Head of caudate nucleus (tissue), 42 donors: ENCODE data around the gene SLC15A5.

ENCODE experiments used
- DNase-seq, 42 donors: peaks; one replicate each; pipeline versions ENCODE4 v3.0.0 to v3.0.0-alpha.2; 2020 to 2021; ENCODE audit warnings: mixed read lengths in 7 of 42
- intact Hi-C: fragments of 100-400 bp; cut with DNase I; formaldehyde crosslinking; loops from one replicate; pipeline ENCODE4 v1.15.0; 2022

Gene SLC15A5, protein sequence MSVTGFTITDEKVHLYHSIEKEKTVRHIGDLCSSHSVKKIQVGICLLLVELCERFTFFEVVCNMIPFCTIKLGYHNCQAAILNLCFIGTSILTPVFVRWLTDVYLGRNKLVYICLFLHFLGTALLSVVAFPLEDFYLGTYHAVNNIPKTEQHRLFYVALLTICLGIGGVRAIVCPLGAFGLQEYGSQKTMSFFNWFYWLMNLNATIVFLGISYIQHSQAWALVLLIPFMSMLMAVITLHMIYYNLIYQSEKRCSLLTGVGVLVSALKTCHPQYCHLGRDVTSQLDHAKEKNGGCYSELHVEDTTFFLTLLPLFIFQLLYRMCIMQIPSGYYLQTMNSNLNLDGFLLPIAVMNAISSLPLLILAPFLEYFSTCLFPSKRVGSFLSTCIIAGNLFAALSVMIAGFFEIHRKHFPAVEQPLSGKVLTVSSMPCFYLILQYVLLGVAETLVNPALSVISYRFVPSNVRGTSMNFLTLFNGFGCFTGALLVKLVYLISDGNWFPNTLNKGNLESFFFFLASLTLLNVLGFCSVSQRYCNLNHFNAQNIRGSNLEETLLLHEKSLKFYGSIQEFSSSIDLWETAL

DNA sequence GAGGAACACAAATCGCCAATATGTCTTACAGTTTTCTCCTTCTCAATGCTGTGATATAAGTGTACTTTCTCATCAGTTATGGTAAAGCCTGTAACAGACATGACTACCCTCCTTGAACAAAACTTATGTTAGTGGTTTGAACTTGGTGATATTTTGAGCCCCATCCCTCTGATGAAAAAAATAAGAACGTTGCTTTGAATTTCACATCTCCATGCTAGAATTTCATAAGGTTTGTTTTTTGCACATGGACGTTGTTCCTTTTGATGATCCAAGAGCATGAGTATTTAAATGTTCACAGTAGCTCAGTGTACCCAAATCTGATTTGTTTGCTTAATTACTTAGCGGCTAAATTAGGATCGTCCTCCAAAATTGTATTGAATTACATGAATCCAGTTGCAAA lies at the start of gene SLC15A5:
SLC15A5 (minus strand) TSS at position 101 of the 400 bp plus-strand sequence; CDS start at position 101, 0 bp downstream.
- no peak for DNase-seq
- intact Hi-C loops: no loop called here

DNA sequence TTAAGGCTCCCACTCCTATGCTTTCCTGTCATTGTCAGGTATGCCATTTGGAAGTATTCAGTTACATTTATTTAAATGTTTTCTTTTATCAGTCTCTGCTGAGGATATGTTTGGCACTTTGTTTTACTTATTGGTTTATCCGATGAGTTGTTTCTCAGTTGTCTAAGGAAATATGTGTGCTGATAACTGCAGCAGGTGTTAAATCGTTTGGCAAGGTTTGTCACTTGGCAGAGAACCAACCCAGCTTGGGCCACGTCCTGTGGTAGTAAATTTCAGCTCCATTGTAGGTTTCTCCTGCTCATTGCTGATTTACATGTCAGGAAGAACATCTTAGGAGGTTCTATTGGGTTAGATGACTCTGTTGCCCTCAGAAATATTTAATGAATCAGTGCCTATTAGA lies 47.9 kb upstream of the SLC15A5 start:
- intact Hi-C loops: no loop called here
- no peak for DNase-seq

DNA sequence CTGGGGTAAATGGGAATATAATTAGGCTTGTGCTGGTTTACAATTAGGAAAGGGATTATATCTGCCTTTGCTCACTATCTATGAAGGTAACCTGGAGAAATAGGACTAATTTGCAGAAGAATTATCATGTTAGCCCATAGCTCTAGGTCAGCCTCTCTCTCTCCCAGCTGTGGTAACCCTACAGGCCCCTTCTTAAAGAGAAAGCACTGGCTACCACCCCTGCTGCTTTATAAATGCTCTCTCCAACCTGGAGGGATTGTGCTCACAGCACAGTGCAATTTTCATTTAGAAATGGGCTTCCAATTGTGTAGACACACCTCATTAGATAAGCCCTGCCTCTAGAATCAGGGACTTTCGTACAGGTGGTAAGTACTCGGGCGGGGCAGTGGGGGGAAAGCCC lies 47.3 kb upstream of the SLC15A5 start:
- intact Hi-C loops: no loop called here
- no peak for DNase-seq

DNA sequence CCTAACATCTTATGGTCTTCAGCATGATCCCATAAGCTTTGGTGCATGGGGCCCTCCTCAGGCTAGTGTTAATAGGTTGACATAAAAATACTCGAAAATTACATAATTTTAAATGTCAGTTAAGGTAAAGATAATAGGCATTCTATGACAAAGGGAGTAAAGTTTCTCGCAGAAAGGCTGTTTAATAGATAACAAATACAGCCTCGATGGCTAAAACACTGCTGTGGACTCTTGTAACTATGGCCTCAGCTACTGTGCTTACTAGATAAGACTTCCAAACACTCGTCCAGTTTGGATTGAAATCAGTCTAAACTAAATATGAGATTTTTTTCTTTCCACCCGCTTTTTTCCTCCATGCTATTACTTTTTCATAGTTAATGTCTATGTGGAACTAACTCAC lies 46.8 kb upstream of the SLC15A5 start:
- no peak for DNase-seq
- intact Hi-C loops: no loop called here

DNA sequence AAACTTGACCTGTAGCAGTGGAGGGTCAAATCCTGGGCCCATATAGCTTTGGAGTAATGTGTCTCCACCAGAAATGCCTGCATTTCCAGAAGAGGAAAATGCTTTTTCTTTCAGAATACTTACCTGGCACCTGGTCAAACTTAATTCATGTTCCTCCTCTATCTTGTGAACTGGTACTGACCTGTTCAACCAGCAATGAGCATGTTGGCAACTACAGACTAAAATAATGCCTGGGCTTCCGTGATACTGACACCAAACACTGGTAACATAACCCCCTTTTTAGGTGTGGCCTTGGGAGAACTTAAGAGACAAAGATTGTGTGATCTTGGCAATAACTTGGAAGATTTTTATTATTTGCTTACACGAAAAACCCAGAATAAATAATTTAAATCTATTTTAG lies 46.2 kb upstream of the SLC15A5 start:
- no peak for DNase-seq
- intact Hi-C loops: no loop called here

DNA sequence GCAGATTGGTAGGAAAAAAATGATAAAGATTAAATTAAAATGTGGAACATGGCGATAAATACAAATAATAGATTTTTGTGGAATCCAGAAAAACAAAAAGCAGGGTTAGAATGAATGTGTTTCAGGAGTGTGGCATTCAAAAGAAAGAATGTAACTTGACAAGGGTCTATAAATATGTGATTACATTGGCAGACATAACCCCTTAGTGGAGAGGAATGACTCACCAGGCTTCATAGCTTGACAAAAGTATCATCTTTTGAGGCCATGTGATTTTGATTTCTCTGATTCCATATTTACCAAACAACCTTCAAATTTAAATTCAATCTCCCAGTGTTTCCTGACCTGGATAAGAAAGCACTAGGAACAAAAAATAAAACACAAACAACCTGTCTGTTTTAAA lies 45.5 kb upstream of the SLC15A5 start:
- DNase-seq: no peak
- intact Hi-C loops: no loop called here

DNA sequence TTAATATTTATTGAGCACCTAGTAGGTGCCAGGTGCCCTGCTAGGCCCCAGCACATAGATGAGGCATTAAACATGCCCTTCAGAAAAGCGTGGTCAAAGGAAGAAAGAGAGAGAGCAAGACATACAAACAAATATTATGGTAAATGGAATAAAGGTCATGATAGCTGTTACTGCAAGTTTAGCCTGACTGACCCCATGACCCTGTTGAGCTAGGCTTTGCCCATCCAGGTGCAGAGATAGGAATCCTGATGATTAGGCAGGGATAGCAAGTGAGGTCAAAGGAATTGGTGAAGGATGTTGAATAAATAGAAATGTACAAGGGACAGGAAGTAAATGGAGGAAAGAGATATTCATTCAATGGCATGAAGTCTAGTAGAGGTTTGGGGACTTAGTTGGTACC lies 33.4 kb upstream of the SLC15A5 start:
- intact Hi-C loops: no loop called here
- DNase-seq: no peak

DNA sequence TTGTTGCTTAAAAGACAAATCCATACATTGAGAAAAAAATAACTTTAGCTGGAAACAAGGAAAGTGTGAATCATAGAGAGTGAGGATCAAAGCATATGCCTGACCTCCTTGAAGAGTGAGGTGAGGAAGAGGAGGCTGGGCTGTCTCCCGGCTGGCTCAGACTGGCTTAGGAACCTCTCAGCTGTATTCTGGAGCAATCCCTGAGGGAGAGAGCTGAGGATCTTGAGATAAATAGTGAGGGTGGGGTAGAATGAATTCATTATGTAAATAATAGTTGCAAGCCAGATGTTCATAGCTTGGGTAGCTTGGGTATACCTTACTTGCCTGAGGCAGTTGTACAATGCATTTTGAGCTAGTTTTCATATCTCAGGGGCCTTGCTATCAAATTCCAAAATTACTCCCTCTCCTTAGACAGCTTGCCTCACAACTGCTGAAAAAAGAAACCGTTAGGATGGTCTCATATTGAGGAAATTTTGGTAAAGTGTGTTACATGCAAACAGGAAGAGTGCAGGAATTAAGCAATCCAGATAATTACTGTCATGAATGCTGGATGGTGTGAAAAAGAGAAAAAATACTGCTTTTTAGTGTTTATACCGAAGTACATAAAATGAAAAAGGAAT lies 30.5 kb upstream of the SLC15A5 start:
- DNase-seq: no peak
- intact Hi-C loops: no loop called here

DNA sequence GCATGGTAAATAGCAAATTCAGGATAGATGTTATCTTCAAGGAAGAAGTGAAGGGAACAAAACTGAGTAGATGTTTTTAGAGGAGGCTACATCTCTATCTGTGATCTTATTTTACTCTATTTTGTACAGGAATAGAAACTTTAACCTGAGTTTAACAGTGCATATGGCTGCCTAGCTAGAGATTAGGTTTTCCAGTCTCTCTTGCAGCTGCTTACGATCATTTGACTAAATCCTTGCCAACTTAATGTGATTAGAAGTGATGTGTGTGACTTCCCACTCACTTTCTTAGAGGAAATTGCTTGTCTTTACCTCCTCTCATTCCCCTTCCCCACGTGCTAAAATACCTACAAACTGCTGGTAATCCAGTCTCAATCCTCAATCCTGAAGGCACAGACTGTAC lies 26.5 kb upstream of the SLC15A5 start:
- peak in 1 of 42 donors; percentile 8 for DNase-seq
- intact Hi-C loops: no loop called here

DNA sequence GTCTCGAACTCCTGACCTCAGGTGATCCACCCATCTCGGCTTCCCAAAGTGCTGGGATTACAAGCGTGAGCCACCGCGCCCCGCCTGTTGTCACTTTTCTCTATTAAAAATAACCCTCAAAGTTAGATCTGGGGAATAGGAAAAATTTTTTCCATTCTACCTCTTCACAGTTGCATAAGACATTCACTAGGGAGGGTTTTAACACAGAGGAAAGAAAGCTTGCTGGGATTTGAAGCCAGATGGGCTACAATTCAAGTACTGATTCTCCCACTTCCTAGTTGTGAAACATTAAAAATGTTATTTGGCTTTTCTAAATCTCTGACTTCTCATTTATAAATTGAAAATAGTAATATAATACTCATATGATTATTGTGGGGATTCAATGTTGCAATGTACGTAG lies 23.3 kb upstream of the SLC15A5 start:
- DNase-seq: no peak
- intact Hi-C loops: no loop called here

DNA sequence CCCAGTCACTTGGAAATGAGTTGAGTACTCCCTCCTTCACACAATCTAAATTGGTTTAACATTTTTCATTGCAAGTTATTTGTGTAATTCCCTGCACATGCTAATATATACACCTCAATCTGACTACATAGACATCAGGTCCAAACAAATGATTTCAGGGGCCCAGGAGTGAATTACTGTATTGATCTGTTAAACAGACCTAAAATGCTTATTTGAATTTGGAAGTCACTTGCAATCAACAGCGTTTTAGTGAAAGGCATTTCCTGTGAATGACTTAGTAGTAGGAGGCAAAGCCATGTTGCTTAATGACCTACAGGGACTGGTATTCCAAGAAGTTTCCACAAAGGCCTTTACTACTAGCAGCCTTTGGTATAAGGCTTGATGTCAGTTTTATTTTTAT lies 22.6 kb upstream of the SLC15A5 start:
- intact Hi-C loops: no loop called here
- no peak for DNase-seq

DNA sequence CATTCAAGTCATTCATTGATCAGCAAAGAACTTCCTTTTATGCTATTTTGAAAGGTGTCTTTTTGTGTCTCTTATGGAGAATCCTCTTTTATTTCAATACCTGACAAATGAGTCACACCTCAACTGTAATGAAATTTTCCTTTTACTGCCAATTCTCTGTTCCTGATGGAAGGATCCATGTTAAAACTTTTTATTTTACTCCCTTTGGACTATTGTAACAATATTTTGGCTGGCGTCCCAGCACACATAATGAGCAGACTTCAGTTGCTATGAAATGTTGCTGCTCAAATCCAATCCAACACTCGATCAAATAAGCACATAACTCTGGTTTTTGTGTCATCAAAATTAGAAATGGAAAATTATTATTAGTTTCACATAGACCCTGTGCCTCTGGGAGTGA lies 21.9 kb upstream of the SLC15A5 start:
- DNase-seq: peak in 4 of 42 donors; percentile 3 to 25 (median 6)
- intact Hi-C loops: no loop called here

DNA sequence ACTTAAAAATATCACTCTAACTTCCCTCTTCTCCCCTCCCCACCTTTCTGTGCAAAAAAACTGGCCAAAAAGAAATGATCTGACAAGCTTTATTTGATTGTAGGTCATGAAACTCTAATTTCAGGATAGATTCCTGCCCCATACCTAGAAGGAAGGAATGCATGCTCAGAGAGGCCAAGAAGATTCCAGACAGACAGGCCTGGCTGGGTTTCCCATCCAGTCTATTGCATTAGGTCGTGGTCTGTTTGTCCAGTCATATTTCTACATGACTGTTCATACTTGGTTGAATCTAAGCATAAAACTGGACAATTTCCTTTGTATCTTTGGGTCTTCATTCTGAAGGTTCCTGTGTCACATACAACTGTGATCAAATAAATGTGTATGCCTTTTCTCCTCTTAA lies 20.0 kb upstream of the SLC15A5 start:
- intact Hi-C loops: no loop called here
- no peak for DNase-seq

DNA sequence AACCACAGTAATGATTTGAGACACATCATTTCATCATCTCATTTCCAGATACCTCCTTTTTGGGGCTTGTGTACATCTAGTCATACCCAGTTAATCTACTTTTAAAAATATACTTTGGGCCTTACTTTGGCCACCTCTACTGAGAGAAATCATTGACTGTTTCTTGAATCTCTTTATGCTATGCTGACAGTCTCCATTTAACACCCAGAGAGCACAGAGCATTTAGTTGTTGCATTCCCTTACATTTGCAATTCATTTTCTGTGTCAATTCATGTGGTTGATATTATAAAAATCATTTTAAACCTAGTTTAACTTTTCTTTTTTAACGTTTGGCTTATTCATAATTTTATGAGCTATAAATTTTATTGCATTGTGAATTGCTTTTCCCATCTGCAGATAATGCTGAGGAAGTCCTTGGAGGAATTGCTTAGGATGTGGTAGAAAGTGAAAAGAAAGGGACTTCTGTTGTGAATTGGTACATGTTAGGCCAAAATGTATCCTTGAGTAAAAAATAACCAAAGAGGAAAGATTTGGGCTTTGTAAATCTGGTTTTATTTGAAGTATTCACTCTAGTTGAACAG lies 17.0 kb upstream of the SLC15A5 start:
- intact Hi-C loops: no loop called here

DNA sequence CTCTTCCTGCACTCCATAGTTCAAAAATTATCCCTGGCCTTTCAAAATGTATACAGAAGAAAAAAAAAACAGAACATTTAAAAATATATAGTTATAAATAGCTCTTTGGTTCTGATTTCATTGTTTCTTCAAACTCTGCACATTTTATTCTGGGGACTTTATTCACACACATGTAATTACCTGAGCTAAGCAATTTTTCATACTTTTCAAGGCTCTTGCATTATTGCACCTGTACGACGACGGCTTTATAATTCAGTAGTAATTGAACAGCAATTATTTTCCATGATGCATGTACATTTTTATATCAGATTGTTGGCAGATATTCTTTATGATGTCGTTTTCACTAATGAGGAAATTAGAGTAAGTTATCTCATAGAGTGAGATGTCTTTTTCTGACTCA lies 13.5 kb upstream of the SLC15A5 start:
- DNase-seq: no peak
- intact Hi-C loops: no loop called here

More for the DNA sequence above, 17.0 kb upstream of the SLC15A5 start:
- DNase-seq: no peak

DNA sequence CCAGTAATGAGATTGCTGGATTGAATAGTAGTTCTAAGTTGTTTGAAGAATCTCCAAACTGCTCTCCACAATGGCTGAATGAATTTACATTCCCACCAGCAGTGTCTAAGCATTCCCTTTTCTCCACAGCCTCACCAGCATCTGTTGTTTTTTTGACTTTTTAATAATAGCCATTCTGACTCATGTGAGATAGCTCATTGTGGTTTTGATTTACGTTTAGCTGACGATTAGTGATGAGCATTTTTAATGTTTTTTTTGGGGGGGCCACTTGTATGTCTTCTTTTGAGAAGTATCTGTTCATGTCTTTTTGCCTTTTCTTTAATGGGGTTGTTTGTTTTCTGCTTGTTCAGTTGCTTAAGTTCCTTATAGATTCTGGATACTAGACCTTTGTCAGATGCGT lies 8.1 kb upstream of the SLC15A5 start:
- DNase-seq: no peak

DNA sequence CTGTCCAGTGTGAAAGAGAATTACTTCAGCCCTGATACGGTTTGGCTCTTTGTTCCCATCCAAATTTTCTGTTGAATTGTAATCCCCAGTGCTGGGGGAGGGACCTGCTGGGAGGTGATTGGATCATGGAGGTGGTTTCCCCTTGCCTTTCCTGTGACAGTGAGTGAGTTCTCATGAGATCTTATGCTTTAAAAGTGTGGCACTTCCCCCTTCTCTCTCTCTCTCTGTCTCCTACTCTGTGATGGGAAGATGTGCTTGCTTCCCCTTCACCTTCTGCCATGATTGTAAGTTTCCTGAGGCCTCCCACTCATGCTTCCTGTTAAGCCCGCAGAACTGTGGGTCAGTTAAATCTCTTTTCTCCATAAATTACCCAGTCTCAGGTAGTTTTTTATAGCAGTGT lies 5.5 kb upstream of the SLC15A5 start:
- DNase-seq: no peak
- intact Hi-C loops: no loop called here

More for the DNA sequence above, 8.1 kb upstream of the SLC15A5 start:
- intact Hi-C loops: no loop called here

DNA sequence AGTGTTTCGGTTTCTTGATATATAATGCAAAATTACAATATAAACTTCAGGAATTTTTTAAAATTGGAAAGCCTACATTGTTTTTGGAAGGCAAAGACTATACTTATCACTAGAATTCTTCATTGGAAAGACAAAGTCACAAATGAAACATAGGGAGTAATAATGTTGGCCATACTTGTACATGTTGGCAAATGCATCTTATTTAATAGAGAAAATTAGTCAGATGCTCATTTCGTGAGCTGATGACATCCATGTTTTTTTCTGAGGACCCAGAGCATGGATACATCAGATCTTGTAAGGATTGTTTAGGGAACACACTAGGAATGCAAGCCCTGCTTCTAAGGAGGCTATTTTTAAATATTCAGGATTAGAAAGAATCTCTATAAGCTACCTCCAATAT lies 4.6 kb upstream of the SLC15A5 start:
- DNase-seq: no peak
- intact Hi-C loops: no loop called here

DNA sequence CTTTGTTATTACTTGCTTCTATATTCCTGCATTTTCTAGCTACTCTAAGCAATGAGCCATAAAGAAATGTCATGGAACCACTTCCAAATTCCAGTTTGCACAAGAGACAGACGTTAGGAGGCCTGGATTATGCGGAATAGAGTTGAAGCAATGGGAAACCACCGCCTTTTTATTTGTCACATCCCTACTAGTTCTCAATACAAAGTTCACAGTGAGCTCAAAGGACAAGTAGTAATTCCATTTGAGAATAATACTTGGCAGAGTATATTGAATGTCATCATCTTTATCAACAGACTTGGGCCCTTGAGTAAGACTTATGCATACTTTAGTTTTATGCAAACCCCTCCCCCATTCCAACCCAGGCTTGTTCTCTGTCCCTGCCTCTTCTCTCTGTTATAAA lies 3.7 kb upstream of the SLC15A5 start:
- intact Hi-C loops: no loop called here
- no peak for DNase-seq

DNA sequence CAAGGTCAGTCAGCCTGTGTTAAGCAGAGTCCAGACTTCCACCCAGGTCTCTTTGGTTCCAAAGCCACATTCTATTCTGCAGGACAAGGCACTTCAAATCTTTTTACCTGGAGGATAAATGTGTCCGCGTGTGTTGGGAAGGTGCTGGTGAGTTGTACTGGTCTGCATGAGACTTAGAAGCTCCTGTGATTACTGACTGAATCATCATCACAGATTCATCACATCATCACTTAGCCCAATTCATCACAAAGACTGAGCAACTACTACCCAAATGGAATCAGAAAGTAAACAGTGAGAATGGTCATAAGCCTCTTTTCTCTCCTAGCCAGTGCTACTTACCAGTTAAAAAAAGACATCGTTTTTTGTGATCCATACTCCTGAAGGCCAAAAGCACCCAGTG lies 5.3 kb downstream of the SLC15A5 start:
- intact Hi-C loops: no loop called here
- DNase-seq: no peak
